Glutamatergic neuron (in vitro differentiated cells): ENCODE data around the gene NBAS. TPM values are rescaled to one million over a fixed set of nuclear protein-coding genes. Genes with fewer than 3 reads are reported as not detected.

ENCODE experiments used
- DNase-seq: peaks from one replicate; pipeline ENCODE4 v3.0.0; 2022
- H3K27ac Mint-ChIP-seq: one replicate; pipeline ENCODE4 v1.8.0; 2020; ENCODE audit warnings: mild to moderate bottlenecking, mixed read lengths, inconsistent platforms; ENCODE audit not compliant: unreplicated experiment
- H3K27me3 Mint-ChIP-seq: one replicate; pipeline ENCODE4 v1.8.0; 2020; ENCODE audit warnings: mild to moderate bottlenecking, moderate library complexity, mixed read lengths, inconsistent platforms; ENCODE audit not compliant: unreplicated experiment
- H3K36me3 Mint-ChIP-seq: one replicate; pipeline ENCODE4 v1.8.0; 2020; ENCODE audit warnings: mild to moderate bottlenecking, mixed read lengths, inconsistent platforms; ENCODE audit not compliant: unreplicated experiment
- H3K4me1 Mint-ChIP-seq: one replicate; pipeline ENCODE4 v1.8.0; 2020; ENCODE audit warnings: mild to moderate bottlenecking, low read depth, mixed read lengths, inconsistent platforms; ENCODE audit not compliant: unreplicated experiment
- H3K4me3 Mint-ChIP-seq: one replicate; pipeline ENCODE4 v1.8.0; 2020; ENCODE audit warnings: mild to moderate bottlenecking, mixed read lengths, inconsistent platforms; ENCODE audit not compliant: unreplicated experiment
- H3K9me3 Mint-ChIP-seq: one replicate; pipeline ENCODE4 v1.8.0; 2020; ENCODE audit warnings: mild to moderate bottlenecking, moderate library complexity, mixed read lengths, inconsistent platforms; ENCODE audit not compliant: unreplicated experiment
- total RNA-seq: library from RNA; stranded (reverse); fragmentation: NEBNext Ultra II Directional; extraction: Animal tissue kit (Norgen Biotek cat#: 25700); gene quantifications from one replicate; pipeline ENCODE4 v1.2.1, GENCODE V29; 2021; ENCODE audit not compliant: unreplicated experiment
- TF ChIP-seq, protein P1 (sequence below): fragments of 200-600 bp; sonication (generic); IDR thresholded peaks from one replicate; pipeline ENCODE4 v1.5.0; 2021; ENCODE audit not compliant: partially characterized antibody, unreplicated experiment

NBAS gene
- total RNA-seq, 1 donor from 2014 or later: 46.1 TPM

DNA sequence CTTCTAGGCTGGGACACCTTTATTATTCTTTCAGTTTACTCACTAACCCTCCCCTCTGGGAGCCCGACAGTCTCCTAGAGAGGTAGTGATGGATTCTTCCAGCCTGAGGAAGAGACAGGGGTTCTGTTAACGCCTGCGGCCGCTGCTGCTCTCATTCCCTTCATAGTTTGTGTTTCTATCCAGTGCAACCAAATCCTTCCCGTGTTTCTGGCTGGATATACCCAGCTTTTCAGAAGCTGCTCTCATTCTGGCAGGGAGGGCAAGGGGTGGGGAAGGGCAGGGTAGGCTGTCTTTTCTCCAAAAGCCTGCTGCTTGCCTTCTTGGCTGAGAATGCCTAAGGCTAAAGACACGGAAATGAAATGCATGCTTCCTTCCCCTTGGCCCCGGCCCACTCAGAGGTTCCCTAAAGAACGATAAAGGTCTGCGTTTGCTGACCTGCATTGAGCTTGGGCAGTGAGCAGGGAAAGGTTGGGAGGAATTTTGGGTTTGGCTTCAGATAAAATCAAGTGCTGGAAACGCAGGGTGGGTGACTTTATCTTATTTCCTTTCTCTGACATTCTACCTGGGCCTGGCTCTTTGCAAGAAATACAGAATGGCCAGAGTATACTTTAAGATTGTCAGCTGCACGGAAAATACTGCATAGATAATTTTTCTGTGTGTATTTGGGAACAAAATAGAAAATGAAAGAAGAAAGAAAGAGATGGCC lies 390.9 kb downstream of the NBAS start:
- H3K36me3 Mint-ChIP-seq: no peaks in the 10 kb centered on the region
- TF ChIP-seq, protein P1, sequence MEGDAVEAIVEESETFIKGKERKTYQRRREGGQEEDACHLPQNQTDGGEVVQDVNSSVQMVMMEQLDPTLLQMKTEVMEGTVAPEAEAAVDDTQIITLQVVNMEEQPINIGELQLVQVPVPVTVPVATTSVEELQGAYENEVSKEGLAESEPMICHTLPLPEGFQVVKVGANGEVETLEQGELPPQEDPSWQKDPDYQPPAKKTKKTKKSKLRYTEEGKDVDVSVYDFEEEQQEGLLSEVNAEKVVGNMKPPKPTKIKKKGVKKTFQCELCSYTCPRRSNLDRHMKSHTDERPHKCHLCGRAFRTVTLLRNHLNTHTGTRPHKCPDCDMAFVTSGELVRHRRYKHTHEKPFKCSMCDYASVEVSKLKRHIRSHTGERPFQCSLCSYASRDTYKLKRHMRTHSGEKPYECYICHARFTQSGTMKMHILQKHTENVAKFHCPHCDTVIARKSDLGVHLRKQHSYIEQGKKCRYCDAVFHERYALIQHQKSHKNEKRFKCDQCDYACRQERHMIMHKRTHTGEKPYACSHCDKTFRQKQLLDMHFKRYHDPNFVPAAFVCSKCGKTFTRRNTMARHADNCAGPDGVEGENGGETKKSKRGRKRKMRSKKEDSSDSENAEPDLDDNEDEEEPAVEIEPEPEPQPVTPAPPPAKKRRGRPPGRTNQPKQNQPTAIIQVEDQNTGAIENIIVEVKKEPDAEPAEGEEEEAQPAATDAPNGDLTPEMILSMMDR: no peak
- H3K27ac Mint-ChIP-seq: no peak overlapping the region
- H3K27me3 Mint-ChIP-seq: no peaks in the 10 kb centered on the region
- DNase-seq: no peak
- no peak overlapping the region for H3K4me3 Mint-ChIP-seq
- no peaks in the 10 kb centered on the region for H3K9me3 Mint-ChIP-seq
- H3K4me1 Mint-ChIP-seq: peaks cover 6% of the 10 kb centered on the region

DNA sequence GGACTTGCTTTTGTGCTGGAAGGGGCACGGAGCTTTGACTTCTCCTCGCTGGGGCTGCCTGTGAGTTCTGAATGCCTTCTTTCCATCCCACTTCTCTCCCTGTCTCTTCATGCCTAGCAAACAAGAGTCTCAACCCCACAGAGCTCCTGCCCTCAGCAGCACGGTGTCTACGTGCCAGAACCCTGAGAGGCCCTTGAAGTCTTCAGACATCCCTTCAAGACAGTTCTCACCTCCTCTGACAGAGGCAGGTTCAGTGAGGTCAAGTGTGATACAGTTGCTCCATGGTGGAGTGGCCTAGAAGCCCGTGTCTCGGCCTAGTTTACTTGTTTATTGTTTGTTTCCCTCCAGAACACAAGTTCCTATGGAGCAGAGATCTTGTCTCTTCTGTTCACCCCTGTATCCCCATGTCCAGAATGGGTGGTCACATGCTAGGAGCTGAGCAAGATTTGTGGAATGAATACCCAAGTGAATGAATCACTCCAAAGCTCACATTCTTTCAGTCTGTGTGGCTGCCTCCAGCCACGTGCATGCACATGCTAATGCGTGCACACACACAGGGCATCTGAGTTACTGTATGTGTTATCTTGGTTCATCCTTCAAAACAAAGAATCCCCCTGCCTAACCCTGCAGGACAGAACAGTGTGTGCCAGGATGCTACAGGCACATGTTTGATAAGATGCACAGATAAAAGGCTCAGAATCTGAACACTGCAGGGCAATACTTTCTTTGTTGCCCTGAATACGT lies 391.6 kb downstream of the NBAS start:
- Mint-ChIP-seq H3K27me3 (no peaks in the 10 kb centered on the region), H3K27ac (no peak overlapping the region), H3K36me3 (no peaks in the 10 kb centered on the region), H3K9me3 (no peaks in the 10 kb centered on the region), H3K4me3 (no peak overlapping the region), H3K4me1 (peaks cover 6% of the 10 kb centered on the region)
- TF ChIP-seq, protein P1: no peak
- DNase-seq: no peak

DNA sequence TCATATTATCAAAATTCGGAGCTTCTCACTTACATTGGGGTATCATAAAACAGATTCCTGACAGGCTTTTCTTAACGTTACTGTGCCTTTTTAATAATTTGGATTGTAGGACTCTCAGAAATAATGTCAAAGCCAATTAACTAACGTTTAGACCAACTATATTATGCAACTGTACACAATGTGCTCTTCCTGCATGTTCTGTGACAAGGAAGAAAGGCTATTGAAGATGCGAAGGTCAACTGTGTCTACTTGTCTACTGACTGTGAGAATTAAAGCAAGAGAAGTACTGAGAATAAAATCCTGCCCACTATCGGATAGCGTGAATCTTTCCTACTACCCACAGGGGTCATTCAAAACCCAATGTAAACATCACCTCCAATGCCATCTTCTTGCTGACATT lies 393.0 kb downstream of the NBAS start:
- Mint-ChIP-seq H3K36me3 (no peaks in the 10 kb centered on the region), H3K27me3 (no peaks in the 10 kb centered on the region), H3K4me3 (no peak overlapping the region), H3K9me3 (no peaks in the 10 kb centered on the region), H3K27ac (no peak overlapping the region), H3K4me1 (peaks cover 6% of the 10 kb centered on the region)
- TF ChIP-seq, protein P1: no peak
- no peak for DNase-seq

DNA sequence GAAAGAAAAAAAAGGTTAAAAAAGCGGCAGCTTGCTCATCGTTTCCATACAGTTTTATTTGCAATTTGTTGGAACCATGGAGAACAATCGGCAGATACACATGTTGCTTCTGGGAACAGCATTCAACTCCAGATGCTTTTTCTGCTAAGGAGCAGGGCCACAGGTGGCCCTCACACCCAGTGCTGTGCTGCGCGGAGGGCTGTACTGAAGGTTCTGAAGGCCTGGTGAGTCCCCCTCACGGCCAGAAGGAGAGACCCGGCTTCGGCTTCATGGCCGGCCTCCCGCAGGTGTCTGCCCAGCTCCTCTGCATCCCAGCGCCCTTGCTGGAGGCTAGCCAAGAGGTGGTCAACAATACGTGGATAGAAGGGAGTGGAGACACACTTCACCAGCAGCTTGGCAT lies 394.3 kb downstream of the NBAS start:
- H3K36me3 Mint-ChIP-seq: no peaks in the 10 kb centered on the region
- TF ChIP-seq, protein P1: no peak

DNA sequence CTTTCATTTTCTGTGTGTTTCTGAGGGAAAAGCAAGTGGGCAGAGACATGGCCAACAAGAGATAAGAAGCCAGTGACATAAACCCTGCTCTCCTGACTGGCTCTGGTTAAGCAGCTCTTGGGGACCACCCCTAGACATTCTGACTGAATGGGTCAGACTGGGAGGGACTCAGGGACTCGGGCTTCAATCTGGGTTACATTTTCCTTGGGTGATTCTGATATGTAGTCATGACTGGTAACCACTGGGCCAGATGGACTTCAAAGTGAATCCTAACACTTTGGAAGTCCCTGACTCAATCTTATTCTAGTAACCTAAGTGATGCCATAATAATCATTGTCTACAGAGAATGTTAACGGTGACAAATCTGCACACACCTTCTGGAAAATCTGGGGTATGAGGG lies 397.8 kb downstream of the NBAS start:
- no peak for DNase-seq
- Mint-ChIP-seq H3K4me3 (no peak overlapping the region), H3K9me3 (no peaks in the 10 kb centered on the region), H3K27me3 (no peaks in the 10 kb centered on the region), H3K36me3 (peaks cover 4% of the 10 kb centered on the region), H3K27ac (no peak overlapping the region), H3K4me1 (peaks cover 11% of the 10 kb centered on the region)
- TF ChIP-seq, protein P1: no peak

More for the DNA sequence above, 394.3 kb downstream of the NBAS start:
- H3K4me1 Mint-ChIP-seq: peaks cover 8% of the 10 kb centered on the region
- no peaks in the 10 kb centered on the region for H3K9me3 Mint-ChIP-seq
- no peak overlapping the region for H3K4me3 Mint-ChIP-seq
- H3K27ac Mint-ChIP-seq: no peak overlapping the region
- DNase-seq: no peak
- H3K27me3 Mint-ChIP-seq: no peaks in the 10 kb centered on the region
